HUDEP-2 (cell line): ENCODE results near the gene VSNL1.
A peak's percentile ranks its signal among the peaks of the same experiment; 100 is the strongest.

Experiments
- DNase-seq, 76 experiments: peaks; one replicate each; lab custom pipeline; 2025; ENCODE audit not compliant: unreplicated experiment in 76 of 76; lab: John Stamatoyannopoulos, UW

VSNL1 gene

GRCh38 chr2:17540093-17540812, at the start of gene VSNL1:
Gene VSNL1, plus strand, starts transcription at chr2:17540696. Its CDS starts 51,379 bp downstream, at chr2:17592075.
- no peak for DNase-seq

- DNase-seq, result no peak
These were observed 44.9 kb upstream of the VSNL1 start for GRCh38 chr2:17495590-17495989.

DNA sequence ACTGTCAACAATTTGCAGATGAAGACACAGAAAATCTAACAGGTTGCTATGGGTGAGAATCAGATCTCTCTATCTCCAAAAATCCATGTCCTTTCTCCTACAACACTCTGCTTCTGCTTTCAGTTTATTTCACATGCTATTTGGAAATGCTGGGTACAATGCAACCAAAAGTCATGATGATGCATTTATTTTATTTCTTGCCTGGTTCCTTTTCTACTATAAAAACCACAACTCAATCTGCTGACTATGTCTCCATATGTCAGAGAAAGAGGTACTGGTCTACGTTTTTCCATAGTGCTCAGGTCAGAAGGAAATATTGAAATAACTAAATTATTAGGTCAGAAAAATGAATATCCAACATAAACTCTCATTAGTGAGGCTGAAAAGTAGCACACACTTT, 42.8 kb upstream of the VSNL1 start:
- no peak for DNase-seq

DNA sequence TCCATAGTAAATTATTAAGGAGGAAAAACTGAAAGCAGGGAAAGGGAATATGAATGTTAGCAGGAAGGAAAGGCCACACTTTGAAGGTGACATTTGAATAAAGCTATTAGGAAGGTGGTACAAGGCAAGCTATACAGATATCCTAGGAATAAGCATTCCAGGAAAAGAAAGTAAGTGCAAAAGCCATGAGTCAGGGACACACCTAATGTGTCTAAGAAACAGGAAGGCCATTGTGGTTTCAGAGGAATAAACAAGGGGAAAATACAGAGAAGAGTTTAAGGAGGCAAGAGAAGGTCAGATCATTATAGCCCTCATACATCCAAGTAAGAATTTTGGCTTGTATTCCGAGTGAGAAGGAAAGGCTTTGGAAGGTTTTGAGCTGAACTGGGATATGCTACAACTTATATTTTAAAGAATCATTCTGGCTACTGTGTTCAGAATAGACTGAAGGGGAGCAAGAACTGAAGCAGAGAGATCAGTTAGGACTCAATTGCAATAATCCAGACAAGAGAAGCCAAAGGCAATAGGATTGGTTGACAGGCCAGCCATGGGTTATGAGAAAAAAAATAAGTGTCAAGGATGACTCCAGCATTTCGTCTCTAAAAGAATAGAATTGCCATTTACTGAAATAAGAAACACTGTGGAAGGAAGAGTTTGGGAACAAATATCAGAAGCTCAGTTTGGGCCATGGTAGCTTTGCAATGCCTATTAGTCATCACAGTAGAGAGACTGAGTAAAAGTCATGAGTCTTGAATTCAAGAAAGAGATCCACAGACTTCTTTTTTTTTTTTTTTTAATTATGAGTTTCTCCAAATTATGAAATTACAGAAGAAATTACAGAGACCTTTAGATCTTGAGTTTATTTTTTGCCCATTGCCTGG, 33.5 kb upstream of the VSNL1 start:
- no peak for DNase-seq

GRCh38 chr2:17515652-17516051, 24.8 kb upstream of the VSNL1 start:
- DNase-seq, result no peak

- DNase-seq, result no peak
These were observed 22.9 kb upstream of the VSNL1 start for GRCh38 chr2:17517481-17518211.

DNA sequence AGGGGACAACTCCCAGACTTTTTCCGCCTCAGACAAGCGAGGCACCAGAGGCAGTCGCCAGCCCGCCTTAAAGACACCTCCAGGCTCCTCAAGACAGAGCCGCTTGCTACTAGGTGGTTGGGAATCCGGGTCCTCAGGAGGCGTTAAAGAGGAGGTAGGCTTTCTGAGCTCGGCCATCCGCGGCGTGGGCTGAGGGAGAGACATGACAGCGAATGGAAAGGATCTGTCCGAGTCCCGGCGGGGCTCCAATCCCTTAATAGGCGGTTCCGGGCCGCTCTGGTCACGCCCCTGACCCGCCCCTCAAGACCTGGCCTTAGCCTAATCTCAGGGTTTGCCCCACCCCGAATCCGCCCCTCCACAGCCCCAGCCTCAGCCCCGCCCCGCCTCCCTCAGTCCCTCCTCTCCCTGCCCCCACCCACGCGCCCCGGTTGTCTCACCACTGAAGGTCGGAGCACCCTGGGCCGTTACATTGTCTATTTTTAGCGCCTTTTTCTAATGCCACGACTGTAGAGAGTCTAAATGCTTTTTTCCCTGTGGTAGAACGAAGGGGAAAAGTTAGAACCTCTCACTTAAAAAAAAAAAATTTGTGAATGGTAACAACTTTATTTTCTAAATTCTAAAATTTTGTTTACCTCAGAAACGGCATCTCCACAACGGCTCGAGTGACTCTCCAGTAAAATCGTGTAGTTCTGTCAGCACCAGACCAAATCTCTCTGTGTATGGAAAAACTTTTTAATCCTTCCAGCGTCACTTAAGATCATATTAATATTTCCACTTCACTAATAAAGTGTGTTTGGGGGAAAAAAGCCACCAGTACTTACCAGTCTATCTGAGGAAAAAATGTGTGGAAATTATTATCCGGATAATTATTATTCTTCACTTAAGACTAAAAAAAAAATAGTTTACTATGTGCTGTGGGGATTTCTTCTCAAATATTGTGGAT, 22.0 kb upstream of the VSNL1 start, which contains the start of gene RAD51AP2:
RAD51AP2 (minus strand) TSS at position 229 of the 943 bp plus-strand sequence; CDS start at position 204, 25 bp downstream.
- peak in 71 of 76 experiments; percentile 7 to 88 (median 67) for DNase-seq

- DNase-seq, result no peak
These were observed 21.0 kb upstream of the VSNL1 start for GRCh38 chr2:17519486-17519885.

DNA sequence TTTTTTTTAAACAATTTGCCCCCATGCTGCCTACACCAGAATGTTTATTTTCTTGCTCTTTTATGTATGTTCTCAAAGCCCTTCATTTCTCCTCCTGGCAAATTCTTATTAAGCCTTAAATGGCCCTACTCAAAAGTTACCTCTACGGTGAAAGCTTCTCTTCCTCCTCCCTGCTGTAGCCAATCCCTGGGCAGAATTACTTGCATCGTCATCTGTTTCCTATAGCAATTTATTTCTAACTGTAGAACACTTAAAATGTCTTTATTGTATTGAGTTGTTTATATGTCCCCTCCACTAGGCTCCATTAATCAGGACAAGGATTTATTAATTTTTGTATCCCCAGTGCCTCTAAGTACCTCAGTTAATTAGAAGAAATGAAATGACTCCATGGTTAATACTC, 19.7 kb upstream of the VSNL1 start:
- DNase-seq, result peak in 6 of 76 experiments; percentile 1 to 19 (median 2)

DNA sequence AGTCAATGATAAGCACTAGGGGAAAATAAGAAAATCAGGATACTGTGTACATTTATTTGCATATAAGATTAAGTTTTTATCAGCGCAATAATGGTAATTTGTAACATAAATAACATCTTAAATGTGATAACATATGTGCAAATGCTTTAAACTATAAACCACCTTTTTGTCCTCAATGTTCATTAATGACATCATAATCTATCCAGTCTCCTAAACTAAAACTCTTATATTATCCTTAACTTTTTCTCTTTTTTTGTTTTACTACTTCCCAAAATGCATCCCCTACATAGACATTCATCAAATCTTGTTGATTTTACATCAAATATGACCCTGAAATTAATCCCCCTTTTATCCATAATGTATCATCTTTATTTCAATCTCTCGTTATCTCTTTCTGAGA, 18.9 kb upstream of the VSNL1 start:
- no peak for DNase-seq

DNA sequence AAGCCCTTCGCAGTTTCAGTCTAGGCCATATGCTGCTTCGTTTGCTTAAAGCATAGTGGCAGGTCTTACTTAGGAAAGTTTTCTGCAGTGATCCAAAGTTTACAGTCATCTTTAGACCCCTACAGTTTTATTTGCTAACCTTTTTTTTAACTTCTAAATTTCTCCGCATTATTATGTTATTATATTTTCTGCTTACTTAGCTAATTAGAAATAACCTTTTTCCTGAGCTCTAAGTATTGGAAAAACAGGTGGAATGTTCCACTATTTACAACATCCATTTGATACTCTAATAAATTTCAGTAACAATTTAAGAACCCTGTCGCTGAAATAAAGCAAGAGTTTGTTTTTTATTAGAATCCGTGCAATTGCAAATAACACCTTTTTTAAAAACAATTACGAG, 18.2 kb upstream of the VSNL1 start:
- no peak for DNase-seq

DNA sequence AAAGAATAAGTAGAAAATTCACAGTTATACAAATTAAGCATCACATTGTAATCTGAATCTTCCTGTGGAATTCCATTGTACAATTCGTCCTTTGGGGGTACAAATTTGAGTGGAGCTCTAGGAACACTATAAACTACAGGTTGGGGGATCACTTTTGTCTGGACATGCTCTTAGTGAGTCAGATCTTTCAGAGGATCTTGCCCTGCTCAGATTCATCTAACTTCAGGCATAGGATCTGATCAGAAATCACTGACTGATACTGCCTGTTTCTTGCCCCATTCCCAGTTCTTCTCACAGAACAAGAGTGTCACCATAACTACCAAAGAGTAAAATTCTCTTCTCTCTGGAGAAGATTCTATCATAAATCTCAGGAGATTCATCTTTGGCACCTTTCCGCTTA, 10.7 kb upstream of the VSNL1 start:
- DNase-seq, result no peak

GRCh38 chr2:17533546-17533945, 7.0 kb upstream of the VSNL1 start:
- DNase-seq, result no peak

- no peak for DNase-seq
These were observed 4.1 kb upstream of the VSNL1 start for GRCh38 chr2:17536416-17536815.

DNA sequence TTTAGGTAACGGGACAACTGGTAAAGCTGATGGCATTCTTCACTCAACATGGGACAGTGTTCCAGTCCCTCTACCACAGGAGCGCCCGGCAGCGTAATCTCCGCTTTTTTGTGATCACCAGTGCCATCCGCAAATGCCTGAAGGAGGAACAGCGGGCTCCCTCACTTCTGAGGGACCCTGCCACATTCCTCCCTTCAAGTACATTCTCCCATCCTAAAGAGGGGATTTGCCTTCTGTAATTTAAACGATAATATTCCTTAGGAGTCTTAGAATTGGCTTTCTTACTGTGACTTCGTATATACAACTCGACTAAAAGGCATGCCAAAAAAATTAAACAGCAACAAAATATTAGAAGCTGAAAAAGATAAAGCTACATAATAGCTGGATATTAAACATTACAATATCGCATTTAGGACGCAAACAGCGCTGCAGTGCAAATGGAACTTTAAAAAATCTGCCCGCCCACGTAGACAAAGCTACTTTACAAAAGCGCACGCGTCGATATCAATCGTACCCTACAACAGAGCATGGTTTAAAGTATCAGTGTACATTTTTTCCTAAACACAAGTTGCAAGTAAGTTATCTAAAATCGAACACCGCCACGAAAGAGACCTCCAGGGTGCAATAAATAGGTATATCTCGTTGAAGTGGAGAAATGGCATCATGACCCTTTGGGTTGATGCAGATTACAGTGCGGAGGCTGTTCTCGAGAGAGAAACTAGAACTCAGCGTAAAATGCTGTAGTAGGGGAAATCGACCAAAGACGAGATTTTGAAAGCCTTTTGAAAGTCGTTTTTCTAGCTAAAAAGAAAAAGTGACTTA, 2.3 kb upstream of the VSNL1 start:
- no peak for DNase-seq

- DNase-seq, result no peak
These were observed 1.5 kb upstream of the VSNL1 start for GRCh38 chr2:17538844-17539554.

DNA sequence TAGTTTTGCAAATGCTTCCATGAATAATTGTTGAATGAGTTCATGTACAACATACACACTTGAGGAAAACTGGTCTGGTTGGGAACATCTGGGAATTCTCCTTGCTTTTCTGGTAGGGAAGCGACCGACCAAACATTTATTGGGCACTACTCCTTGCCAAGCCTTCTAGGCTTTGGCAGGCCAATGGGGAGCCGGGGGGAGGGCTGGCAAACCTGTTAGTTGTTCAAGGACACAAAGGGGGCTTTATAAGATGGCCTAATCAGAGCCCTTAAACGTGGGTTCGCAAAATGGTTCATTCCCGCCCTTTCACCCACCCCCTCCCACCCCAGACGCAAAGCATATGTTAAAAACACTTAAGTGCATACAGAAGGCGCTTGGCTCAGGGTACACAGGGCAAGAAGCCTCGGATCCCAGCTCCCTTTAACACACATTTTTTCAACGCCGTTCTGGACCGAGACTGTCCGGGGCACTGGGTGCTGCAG, 844 bp upstream of the VSNL1 start:
- DNase-seq, result peak in 1 of 76 experiments; percentile 1

DNA sequence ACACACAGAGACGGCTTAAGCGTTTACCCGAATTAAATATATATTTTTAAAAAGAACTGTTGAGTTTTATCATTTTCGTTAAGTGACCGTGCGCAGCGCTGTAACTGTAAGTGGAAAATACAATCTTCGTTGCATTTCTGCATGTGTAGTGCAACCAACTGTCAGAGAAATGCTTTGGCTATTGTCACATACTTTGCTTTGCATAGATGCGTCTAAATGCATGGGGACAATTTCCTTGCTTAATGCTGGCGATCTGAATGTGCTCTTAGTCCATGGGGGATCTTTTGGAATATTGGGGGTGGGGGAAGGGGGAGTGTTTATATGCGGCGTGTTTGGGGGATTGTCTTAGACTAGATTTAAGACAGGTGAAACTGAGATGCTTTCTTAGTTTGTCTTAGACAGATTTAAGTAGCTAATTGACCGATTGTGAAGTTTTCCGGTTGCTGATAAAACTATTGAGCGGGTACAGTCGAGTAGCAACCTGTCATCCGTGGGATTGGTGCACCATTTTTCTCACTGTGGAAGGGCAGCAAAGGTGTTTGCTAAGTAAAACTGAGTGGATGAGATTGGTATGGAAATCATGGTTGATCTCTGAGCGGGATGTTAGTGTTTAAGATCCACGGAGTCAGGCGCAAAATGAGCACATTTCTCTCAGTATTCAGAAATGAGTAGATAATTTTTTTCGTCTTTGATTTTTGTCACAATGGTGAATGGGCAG, 476 bp downstream of the VSNL1 start:
- DNase-seq, result no peak
